ENCODE data around the gene CNOT3.

Gene CNOT3

DNA sequence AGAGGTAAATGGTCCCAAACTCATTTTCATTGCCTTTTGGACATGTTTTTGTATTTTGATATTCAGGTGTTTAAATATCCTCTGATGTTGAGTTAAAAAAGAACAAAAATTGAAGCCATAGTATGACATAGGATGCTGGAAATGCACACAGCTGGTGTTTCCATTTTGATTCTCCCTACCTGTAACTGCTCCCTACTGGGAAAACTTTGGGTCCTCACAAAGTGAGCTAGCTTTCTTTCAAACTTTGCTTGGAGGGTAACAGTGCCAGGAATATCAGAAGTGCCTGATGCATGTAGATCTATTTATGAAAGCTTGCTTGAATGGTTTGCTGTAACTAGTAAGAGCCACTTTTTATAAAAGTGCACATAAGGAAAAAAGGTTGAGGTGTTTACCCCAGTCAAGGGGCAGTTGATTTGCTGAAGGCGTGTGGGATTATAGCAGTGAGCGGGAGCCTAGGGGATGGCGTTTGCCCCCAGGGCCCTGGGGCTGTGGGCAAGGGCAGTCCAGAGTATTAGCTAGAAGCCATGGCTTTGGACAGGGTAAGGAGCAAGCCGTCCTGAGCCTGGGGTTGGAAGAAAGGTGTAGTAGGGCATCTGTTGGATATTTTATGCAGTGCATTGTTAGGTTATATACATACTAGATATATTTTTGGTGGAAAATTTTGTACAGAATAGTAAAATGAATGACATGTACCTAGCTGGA lies 67.4 kb downstream of the CNOT3 start:
- FAIRE-seq (no peak), DNase-seq (ENCODE audit: insufficient read length) (no peak)
- no peak for TF ChIP-seq TAF1 (IDR thresholded peaks at IDR 0.05; ENCODE audit: borderline replicate concordance, low read depth, low read length)
- TF ChIP-seq POLR2A (IDR thresholded peaks at IDR 0.05; ENCODE audit: low read depth, low read length) = no peak; the same call in none of the 2 replicates
- no peak for TF ChIP-seq POLR2AphosphoS5 (IDR thresholded peaks at IDR 0.05; ENCODE audit: low read depth, low read length)
